SW480 (cell line): ENCODE measurements around the gene CTXN1.
"Not testable (repeated sequence)": the region's sequence is repeated elsewhere in the genome, so short reads cannot be mapped to it uniquely, and the experiment has no call there.

Experiments used
- DNase-seq: peaks from one replicate; pipeline ENCODE4 v3.0.0-alpha.2; 2016; ENCODE audit warnings: low spot score

Gene CTXN1

GRCh38 chr19:7925171-7925851 lies 624 bp downstream of the CTXN1 start:
- DNase-seq, result peak; percentile 70

DNA sequence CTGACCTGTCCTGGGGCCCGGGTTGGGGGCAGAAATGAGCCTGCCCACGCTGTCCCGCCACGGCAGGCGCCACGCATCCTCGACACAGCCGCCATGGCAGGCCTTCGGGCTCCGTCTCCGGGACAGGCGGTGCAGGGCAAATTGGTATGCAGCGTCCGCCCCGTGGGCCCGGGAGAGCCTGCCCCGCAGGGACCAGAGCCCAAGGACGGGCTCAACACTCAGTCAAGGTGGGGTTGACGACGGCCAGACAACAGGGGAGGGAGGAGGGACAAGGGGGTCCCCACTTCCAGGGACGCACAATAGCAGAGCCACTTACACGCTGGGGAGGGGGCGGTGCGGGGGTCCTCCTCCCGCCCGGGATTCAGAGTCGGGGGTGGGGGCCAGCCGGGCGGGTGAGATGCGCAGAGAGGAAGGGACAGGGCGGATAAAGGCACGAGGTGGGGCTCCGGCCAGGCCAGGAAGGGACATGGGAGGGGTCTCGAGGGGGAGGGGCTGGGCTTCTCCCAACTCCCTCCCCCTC lies 1.2 kb downstream of the CTXN1 start:
- no peak for DNase-seq

- no peak for DNase-seq
These were observed 1.7 kb downstream of the CTXN1 start for GRCh38 chr19:7924241-7924640.

- DNase-seq, result no peak
These were observed 2.4 kb downstream of the CTXN1 start for GRCh38 chr19:7923295-7924191.

- DNase-seq, result no peak
These were observed 3.1 kb downstream of the CTXN1 start for GRCh38 chr19:7922836-7923195.

DNA sequence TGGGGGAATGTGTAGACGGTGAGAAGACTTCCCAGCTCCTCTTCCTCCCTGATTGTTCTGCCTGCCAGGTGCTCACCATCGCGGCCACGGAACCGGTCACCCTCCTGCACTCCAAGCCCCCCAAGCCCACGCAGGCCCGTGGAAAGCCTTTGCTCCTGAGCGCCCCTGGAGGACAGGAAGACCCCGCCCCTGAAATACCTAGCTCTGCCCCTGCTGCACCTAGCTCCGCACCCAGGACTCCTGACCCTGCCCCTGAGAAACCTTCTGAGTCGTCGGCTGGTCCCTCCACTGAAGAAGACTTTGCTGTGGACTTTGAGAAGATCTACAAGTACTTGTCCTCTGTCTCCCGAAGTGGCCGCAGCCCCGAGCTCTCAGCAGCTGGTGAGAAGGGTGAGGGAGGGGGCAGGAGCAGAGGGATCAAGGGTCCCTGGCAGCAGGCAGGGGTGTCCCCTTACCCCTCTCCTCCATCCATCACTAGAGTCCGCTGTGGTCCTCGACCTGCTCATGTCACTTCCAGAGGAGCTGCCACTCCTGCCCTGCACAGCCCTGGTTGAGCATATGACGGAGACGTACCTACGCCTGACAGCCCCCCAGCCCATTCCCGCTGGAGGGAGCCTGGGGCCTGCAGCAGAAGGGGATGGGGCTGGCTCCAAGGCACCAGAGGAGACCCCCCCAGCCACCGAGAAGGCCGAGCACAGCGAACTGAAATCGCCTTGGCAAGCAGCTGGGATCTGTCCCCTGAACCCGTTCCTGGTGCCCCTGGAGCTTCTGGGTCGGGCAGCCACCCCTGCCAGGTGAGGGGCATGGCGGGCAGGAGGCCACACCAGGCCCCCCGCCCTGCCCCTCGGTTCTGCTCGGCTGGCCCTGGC lies 3.7 kb downstream of the CTXN1 start:
- DNase-seq, result no peak

DNA sequence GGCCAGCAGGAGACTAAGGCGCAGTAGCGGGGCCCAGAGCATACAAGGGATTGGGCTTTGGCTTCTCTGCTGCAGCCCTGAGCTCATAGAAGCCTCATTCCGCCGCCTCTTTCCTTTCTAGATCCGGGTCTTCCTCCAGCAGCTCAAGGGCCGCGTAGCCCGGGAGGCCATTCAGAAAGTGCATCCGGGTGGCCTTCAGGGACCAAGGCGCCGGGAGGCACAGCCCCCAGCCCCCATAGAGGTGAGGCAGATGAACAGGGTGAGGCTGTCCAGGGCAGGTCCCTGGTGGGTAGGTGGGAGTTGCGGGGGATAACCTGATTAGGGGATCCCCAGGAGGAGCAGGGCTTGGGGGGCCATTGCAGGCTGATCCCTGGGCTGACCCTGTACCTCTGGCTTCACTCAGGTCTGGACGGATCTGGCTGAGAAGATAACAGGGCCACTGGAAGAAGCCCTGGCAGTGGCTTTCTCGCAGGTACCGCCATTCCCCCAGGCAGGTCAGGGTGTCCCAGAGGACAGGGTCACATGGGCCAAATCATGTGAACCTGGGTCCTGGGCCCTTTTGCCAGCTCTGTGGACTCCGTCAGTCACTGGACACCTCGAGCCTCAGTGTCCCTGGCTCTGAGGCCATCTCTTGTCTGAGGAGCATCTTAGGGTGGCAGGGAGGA lies 4.5 kb downstream of the CTXN1 start:
- no peak for DNase-seq

- peak; percentile 95 for DNase-seq
These were observed 5.2 kb downstream of the CTXN1 start for GRCh38 chr19:7920519-7921301.

DNA sequence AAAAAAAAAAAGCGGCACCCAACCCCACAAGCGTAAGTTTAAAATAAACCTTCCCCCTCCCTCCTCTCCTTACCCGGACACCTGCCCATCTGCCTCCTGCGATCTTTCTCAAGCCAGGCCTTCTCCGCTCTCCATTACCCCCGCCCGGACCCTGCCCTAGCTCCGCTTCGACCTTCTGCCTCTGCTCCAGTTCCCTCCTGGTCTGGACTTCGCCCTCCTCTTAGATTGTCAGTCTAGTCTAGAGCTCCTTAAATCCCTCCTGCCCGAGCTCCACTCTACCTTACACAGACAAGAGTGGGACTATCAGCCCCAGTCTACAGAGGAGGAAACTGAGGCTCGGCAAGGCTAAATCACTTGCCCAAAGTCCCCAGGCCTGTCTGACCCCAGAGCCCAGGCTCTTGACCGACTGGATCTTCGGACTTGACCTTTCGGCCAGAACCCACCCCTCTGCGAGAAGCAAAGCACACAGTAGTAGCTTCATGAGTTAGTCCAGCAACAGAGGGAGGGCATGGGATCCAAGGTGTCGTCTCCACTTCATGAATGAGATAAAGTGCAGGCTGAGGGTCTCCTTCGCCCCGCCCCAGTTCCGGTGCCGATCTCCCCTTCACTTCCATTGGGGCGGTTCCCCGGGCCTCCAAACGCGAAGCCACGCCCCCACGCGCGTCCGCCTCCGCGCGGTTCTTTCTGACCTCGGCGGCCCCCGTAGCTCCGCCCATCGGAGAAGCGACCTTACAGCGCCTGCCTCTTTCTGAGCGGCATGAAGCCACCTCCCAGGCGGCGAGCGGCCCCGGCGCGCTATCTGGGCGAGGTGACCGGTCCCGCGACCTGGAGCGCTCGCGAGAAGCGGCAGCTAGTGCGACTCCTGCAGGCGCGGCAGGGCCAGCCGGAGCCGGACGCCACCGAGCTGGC lies 6.1 kb downstream of the CTXN1 start, which contains the start of gene SNAPC2:
TSS of gene SNAPC2 (plus strand) at position 729 of the 909 bp plus-strand sequence. CDS start at position 758, 29 bp downstream.
- DNase-seq, result peak; percentile 93

- no peak for DNase-seq
These were observed 7.1 kb downstream of the CTXN1 start for GRCh38 chr19:7918615-7919421.

GRCh38 chr19:7918062-7918614 lies 7.8 kb downstream of the CTXN1 start:
- DNase-seq, result not testable (repeated sequence)

- peak; percentile 68 for DNase-seq
These were observed 8.5 kb downstream of the CTXN1 start for GRCh38 chr19:7917267-7918061.

DNA sequence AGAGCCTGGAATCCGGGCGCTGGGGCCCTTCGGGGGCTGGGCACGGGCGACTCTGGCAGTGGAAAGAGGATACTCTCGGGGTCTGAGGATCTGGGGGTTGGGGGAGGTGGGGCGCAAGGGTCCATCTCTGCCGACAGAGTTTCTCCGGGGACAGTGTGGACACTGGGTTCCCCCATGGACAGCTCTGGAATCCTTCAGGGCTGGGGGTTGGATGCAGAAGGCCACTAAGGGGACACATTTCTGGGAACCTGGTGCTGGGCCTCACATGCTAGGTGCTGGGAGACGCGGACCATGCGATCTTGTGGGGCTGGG lies 9.0 kb downstream of the CTXN1 start:
- peak; percentile 34 for DNase-seq

DNA sequence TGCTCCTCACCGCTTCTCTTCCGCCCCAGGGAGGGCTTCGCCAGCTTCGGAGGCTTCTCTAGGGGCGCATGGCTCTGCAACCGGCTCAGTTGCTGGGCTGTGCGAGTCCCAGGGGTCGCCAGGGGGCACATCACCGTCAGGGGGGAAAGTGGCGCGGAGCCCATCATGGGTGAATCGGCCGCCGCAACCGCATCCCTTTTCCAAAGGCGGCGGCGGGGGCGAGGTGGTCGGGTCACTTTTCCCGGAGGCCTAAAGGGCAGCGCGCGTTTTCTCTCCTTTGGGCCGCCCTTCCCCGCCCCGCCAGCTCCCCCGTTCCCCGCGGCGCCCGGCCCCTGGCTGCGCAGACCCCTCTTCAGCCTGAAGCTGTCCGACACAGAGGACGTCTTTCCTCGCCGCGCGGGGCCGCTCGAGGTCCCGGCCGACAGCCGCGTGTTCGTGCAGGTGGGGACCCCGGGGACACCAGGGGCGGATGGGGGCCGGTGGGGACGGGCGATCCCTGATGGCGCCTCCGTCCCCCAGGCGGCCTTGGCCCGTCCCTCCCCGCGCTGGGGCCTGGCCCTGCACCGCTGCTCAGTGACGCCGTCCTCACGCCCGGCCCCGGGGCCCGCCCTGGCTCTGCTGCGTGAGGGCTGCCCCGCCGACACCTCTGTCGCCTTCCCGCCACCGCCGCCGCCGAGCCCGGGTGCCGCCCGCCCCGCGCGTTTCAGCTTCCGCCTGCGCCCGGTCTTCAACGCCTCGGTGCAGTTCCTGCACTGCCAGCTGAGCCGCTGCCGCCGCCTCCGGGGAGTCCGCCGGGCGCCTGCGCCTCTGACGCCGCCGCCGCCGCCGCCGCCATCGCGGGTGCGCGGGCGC lies 9.6 kb downstream of the CTXN1 start:
- peak; percentile 46 for DNase-seq

DNA sequence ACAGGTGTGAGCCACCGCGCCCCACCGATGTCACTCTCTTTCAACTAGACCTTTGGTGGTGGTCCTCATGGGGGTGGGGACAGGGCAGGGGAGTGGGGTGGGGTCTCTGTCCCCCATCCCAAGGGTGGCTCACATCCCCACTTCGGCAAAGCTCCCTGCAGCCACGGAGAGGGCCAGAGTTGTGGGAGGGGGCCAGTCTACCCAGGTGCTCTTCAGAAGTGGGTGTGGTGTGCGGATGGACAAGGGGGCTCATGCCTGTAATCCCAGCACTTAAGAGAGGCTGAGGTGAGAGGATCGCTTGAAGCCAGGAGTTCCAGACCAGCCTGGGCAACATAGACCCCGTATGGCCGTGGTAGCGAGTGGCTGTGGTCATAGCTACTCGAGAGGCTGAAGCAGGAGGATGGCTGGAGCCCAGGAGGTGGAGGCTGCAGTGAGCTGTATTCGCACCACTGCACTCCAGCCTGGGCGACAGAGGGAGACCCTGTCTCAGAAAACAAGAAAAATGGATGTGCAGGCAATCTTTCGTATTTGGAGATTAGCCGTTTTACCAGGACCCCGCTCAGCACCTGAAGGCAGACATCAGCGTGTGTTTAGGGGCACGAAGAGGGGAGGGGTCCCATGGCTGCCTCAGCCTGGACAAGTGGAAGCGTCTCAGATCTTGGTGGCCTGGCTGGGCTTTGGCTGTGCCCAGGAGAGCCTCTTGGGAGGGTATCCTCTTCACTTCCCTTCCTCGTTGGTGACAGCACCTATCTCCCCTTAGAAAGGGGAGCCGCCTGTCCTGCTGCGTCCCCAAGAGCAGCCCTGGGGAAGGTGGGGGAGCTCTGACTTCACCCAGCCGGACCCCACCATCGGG lies 10.5 kb downstream of the CTXN1 start:
- no peak for DNase-seq

GRCh38 chr19:7914598-7915045 lies 11.3 kb downstream of the CTXN1 start, which contains the start of gene TGFBR3L:
TSS of gene TGFBR3L (plus strand) at chr19:7914830.
- no peak for DNase-seq
